Measurements from ENCODE around the gene KLF7. TPM values are rescaled to one million over a fixed set of nuclear protein-coding genes. Genes with fewer than 3 reads are reported as not detected.

Gene KLF7
- total RNA-seq, 1 donor from 2014 or later, result 13.6 TPM

DNA sequence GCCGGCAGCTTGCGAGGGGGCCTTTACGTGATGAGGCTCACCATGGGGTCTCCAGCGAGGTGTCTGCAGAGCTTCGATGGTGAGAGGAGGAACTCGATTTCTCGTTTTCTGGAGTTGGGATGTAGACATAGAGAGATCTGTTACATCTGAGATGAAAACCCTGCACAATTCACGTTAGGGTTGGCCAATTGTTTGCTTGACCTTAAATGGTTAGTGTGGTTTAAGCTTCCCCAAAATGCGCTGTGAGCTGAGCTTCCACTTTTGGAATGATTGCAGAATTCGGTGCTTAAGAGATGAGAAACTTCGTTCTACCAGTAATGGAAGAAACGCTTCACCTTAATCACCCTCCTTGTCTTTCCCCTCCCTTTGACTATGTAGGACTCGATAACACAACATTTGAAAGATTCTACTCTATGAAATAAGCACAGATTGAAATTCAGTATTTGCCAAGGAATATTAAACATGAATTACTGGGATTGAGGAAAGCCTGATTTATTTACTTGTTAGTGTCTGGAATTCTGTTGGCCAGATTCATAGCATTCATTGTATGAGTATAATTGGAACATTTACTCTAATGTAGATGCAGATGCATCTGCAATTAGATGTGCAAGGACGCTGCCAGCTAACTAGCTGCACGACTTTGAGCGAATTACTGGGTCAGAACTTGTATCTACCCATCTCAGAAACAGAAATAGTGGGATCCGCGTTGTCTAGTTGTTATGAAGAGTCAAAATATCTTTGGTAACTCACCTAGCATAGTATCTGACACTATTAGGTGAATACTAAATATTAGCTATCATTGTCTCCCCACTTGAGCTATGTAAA lies 1.6 kb upstream of the KLF7 start:
- Histone ChIP-seq H3K27me3 (ENCODE audit: control insufficient read depth in 3 of 3, insufficient read depth in 3 of 3, low read length in 3 of 3) (peaks cover 0 to 11% (median 0%) of the 10 kb centered on the region in 3 donors), H3K4me3 (ENCODE audit: low read length in 3 of 3) (peak overlapping the region; percentile 74 to 83 (median 79)), H3K9me3 (ENCODE audit: control insufficient read depth in 3 of 3, low read length in 3 of 3) (no peaks in the 10 kb centered on the region), H3K27ac (ENCODE audit: low read depth, low read length) (peak overlapping the region; percentile 99), H3K9ac (ENCODE audit: low read depth in 1 of 3, low read length in 3 of 3) (peak overlapping the region; percentile 75 to 99 (median 95)), H3K36me3 (ENCODE audit: control insufficient read depth in 3 of 3, insufficient read depth in 3 of 3, low read length in 3 of 3) (no peaks in the 10 kb centered on the region), H3K4me1 (ENCODE audit: control insufficient read depth in 3 of 3, insufficient read depth in 3 of 3, low read length in 3 of 3) (peaks cover 11 to 28% (median 16%) of the 10 kb centered on the region in 3 donors)

DNA sequence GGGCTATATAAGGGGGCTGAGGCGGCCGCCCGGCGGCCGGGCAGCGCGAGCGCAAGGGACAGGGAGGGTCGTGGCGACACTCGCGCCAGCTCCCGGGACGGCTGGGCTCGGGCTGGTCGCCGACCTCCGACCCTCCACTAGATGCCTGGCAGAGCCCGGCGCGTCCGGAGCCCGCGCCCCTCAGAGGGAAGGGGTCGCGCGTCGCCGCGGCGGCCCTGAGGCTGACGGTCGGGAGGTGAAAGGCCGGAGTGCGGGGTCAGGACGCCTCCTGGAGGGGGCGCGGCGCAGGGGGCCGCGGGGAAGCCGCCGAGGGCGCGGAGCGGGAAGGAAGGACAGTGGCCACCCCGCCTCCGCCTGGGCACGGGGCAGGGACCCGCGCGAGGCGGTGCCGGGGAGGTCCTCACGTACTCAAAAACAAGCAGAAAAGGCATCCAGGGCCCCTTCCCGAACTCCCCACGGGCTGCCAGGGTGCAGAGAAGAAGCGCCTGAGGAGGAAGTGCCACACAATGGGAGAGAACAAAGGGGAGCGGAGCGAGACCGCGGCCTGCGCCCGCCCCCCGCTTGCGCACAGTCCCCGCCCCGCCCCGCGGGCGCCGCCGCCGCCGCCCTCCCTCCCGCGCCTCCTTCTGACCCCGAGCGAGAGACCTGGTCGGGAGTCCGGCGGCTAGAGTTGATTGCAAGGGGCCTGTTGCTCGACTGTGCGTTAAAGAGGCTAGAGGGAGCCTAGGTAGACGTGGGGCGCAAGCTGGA lies 776 bp upstream of the KLF7 start:
- H3K27ac ChIP-seq (ENCODE audit: low read depth, low read length), result peak overlapping the region; percentile 99
- no peaks in the 10 kb centered on the region for H3K9me3 ChIP-seq (ENCODE audit: control insufficient read depth in 3 of 3, low read length in 3 of 3)
- no peaks in the 10 kb centered on the region for H3K36me3 ChIP-seq (ENCODE audit: control insufficient read depth in 3 of 3, insufficient read depth in 3 of 3, low read length in 3 of 3)
- peak overlapping the region; percentile 74 to 83 (median 79) for H3K4me3 ChIP-seq (ENCODE audit: low read length in 3 of 3)
- H3K9ac ChIP-seq (ENCODE audit: low read depth in 1 of 3, low read length in 3 of 3), result peak overlapping the region; percentile 95 to 99 (median 96)
- H3K4me1 ChIP-seq (ENCODE audit: control insufficient read depth in 3 of 3, insufficient read depth in 3 of 3, low read length in 3 of 3), result peaks cover 18 to 33% (median 20%) of the 10 kb centered on the region in 3 donors
- H3K27me3 ChIP-seq (ENCODE audit: control insufficient read depth in 3 of 3, insufficient read depth in 3 of 3, low read length in 3 of 3), result peaks cover 0 to 11% (median 0%) of the 10 kb centered on the region in 3 donors

DNA sequence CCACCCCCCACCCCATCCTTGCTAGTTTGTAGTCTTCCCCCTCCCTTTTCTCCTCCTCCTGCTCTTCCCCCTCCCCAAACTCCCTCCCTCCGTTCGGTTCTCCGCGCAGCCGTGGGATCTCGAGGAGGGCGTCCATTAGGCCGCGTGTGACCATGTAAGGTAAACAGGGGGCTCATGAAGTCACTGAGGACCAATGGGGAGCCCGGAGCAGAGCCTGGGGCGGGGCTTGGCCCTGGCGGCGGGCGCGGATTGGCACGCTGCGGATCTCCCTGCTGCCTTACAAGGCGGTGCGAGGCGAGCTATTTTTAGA lies 246 bp upstream of the KLF7 start:
- peak overlapping the region; percentile 68 to 86 (median 80) for H3K4me3 ChIP-seq (ENCODE audit: low read length in 3 of 3)
- H3K27ac ChIP-seq (ENCODE audit: low read depth, low read length), result peak overlapping the region; percentile 99
- no peaks in the 10 kb centered on the region for H3K36me3 ChIP-seq (ENCODE audit: control insufficient read depth in 3 of 3, insufficient read depth in 3 of 3, low read length in 3 of 3)
- H3K9me3 ChIP-seq (ENCODE audit: control insufficient read depth in 3 of 3, low read length in 3 of 3), result no peaks in the 10 kb centered on the region
- H3K4me1 ChIP-seq (ENCODE audit: control insufficient read depth in 3 of 3, insufficient read depth in 3 of 3, low read length in 3 of 3), result peaks cover 23 to 37% (median 23%) of the 10 kb centered on the region in 3 donors
- peaks cover 0 to 11% (median 0%) of the 10 kb centered on the region in 3 donors for H3K27me3 ChIP-seq (ENCODE audit: control insufficient read depth in 3 of 3, insufficient read depth in 3 of 3, low read length in 3 of 3)
- peak overlapping the region; percentile 95 to 99 (median 96) for H3K9ac ChIP-seq (ENCODE audit: low read depth in 1 of 3, low read length in 3 of 3)

DNA sequence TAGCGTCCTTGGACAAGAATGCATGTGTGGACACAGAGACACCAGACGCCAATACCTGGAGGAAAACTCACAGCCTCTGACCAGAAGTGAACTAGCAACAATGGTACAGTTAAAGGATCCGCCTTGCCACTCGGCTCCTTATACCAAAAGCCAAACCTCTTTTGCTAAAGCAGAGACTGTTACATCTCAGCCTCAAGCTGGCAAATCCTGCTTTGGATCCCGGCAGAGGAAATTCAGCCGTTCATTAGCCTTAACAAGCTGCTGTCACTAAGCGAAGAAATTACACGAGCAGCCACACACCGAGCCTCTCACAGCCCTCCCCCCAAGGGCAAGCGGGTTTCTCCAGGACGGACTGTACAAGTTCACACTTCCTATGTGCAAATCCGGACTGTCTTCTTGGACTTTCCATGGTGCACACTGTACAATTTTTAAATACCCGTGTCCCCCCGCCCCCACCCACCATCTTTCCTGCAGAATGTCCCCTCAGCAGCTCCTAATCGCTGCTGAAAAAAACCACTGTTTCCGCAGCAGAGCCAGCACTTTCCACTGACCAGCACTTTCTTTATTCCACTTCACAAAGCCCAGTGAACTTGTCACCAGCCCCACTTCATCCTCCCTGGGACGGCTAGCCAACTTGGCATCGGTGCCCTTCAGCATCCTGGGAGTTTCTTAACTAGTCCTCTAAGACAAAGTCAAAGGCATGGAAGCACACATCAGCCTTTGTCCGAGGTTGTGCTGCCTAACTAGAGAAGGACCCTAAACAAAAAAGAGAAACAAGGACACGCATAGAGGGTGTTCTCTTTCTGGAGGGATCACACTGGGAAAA lies 1.5 kb downstream of the KLF7 start:
- peaks cover 26 to 38% (median 30%) of the 10 kb centered on the region in 3 donors for H3K4me1 ChIP-seq (ENCODE audit: control insufficient read depth in 3 of 3, insufficient read depth in 3 of 3, low read length in 3 of 3)
- H3K9ac ChIP-seq (ENCODE audit: low read depth in 1 of 3, low read length in 3 of 3), result peak overlapping the region; percentile 61 to 89 (median 84)
- H3K27me3 ChIP-seq (ENCODE audit: control insufficient read depth in 3 of 3, insufficient read depth in 3 of 3, low read length in 3 of 3), result peaks cover 0 to 11% (median 0%) of the 10 kb centered on the region in 3 donors
- H3K9me3 ChIP-seq (ENCODE audit: control insufficient read depth in 3 of 3, low read length in 3 of 3), result no peaks in the 10 kb centered on the region
- H3K27ac ChIP-seq (ENCODE audit: low read depth, low read length), result peak overlapping the region; percentile 99
- no peaks in the 10 kb centered on the region for H3K36me3 ChIP-seq (ENCODE audit: control insufficient read depth in 3 of 3, insufficient read depth in 3 of 3, low read length in 3 of 3)
- peak overlapping the region; percentile 80 to 89 (median 86) for H3K4me3 ChIP-seq (ENCODE audit: low read length in 3 of 3)

DNA sequence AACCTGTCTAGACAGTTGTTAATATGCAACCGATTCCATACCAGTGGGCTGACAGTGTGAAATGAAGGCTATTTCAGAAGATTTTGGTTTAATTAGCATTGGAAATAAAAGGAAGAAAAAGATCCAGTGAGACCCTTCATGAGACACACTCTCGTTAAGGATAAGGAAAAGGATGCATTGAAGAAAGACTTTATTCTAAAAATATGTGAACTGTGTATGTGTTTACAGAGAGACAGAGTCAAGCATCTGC lies 2.1 kb downstream of the KLF7 start:
- peaks cover 26 to 42% (median 33%) of the 10 kb centered on the region in 3 donors for H3K4me1 ChIP-seq (ENCODE audit: control insufficient read depth in 3 of 3, insufficient read depth in 3 of 3, low read length in 3 of 3)
- H3K9me3 ChIP-seq (ENCODE audit: control insufficient read depth in 3 of 3, low read length in 3 of 3), result no peaks in the 10 kb centered on the region
- H3K27ac ChIP-seq (ENCODE audit: low read depth, low read length), result peak overlapping the region; percentile 99
- no peaks in the 10 kb centered on the region for H3K36me3 ChIP-seq (ENCODE audit: control insufficient read depth in 3 of 3, insufficient read depth in 3 of 3, low read length in 3 of 3)
- peak overlapping the region; percentile 61 to 89 (median 84) for H3K9ac ChIP-seq (ENCODE audit: low read depth in 1 of 3, low read length in 3 of 3)
- H3K4me3 ChIP-seq (ENCODE audit: low read length in 3 of 3), result peak overlapping the region; percentile 80 to 89 (median 86)
- peaks cover 0 to 11% (median 0%) of the 10 kb centered on the region in 3 donors for H3K27me3 ChIP-seq (ENCODE audit: control insufficient read depth in 3 of 3, insufficient read depth in 3 of 3, low read length in 3 of 3)

DNA sequence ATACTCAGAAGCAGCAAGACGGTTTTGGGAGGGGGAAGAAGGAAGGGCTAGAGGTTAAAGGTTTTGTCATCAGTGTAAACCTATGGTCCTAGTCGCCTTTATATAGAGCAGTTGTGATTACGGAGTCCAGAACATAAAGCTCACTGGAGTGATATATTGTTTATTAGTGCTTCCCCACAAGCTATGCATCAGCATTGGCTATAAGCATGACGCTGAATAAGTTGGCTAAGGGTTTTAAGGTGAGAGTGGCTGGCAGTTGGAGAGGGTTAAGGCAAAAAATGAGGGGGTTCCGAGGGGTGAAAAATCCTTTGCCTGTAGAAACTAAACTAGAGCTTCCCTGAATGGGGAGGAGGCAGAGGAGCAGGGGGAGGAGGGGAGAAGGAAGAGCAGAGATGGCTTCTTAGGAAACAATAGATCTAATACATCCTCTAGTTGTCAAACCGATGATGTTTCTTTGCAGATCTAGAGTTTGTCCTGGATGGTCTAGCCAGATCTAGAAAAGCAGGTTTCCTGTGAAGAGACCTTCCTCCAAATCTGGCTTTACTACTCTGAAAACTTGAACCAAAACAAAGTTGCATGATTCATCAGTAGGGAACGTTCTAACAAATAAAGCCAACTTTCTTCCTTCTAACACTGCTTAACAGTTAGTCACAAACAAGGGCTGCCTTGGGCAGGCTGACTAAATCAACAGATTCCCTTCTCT lies 2.5 kb downstream of the KLF7 start:
- H3K27me3 ChIP-seq (ENCODE audit: control insufficient read depth in 3 of 3, insufficient read depth in 3 of 3, low read length in 3 of 3), result peaks cover 0 to 11% (median 0%) of the 10 kb centered on the region in 3 donors
- H3K4me1 ChIP-seq (ENCODE audit: control insufficient read depth in 3 of 3, insufficient read depth in 3 of 3, low read length in 3 of 3), result peaks cover 26 to 42% (median 35%) of the 10 kb centered on the region in 3 donors
- peak overlapping the region; percentile 61 to 89 (median 84) for H3K9ac ChIP-seq (ENCODE audit: low read depth in 1 of 3, low read length in 3 of 3)
- H3K4me3 ChIP-seq (ENCODE audit: low read length in 3 of 3), result peak overlapping the region; percentile 80 to 89 (median 86)
- H3K36me3 ChIP-seq (ENCODE audit: control insufficient read depth in 3 of 3, insufficient read depth in 3 of 3, low read length in 3 of 3), result no peaks in the 10 kb centered on the region
- peak overlapping the region; percentile 99 for H3K27ac ChIP-seq (ENCODE audit: low read depth, low read length)
- H3K9me3 ChIP-seq (ENCODE audit: control insufficient read depth in 3 of 3, low read length in 3 of 3), result no peaks in the 10 kb centered on the region

DNA sequence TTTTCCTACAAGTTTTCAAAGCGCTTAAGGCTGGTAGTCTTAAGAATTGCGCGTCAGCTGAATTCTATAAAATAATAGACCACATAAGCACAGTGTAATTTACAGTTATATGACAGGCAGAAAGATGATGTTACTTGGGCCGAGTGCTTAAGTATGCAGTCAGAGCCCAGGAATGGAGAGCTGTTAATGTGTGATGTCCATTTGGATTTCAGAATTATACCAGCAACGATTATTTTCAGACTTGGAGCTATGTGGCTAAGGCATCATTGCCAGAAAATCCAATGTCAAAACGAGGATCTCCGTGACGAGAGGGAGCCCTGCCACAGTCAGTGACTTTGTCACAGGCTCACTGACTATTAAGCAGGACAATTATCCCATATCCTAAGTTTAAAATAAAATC lies 3.4 kb downstream of the KLF7 start:
- peaks cover 0 to 11% (median 0%) of the 10 kb centered on the region in 3 donors for H3K27me3 ChIP-seq (ENCODE audit: control insufficient read depth in 3 of 3, insufficient read depth in 3 of 3, low read length in 3 of 3)
- no peak overlapping the region for H3K9ac ChIP-seq (ENCODE audit: low read depth in 1 of 3, low read length in 3 of 3)
- no peaks in the 10 kb centered on the region for H3K36me3 ChIP-seq (ENCODE audit: control insufficient read depth in 3 of 3, insufficient read depth in 3 of 3, low read length in 3 of 3)
- H3K9me3 ChIP-seq (ENCODE audit: control insufficient read depth in 3 of 3, low read length in 3 of 3), result no peaks in the 10 kb centered on the region
- peaks cover 26 to 45% (median 34%) of the 10 kb centered on the region in 3 donors for H3K4me1 ChIP-seq (ENCODE audit: control insufficient read depth in 3 of 3, insufficient read depth in 3 of 3, low read length in 3 of 3)
- H3K4me3 ChIP-seq (ENCODE audit: low read length in 3 of 3), result peak overlapping the region in 1 of 3 donors; percentile 89
- peak overlapping the region; percentile 99 for H3K27ac ChIP-seq (ENCODE audit: low read depth, low read length)

DNA sequence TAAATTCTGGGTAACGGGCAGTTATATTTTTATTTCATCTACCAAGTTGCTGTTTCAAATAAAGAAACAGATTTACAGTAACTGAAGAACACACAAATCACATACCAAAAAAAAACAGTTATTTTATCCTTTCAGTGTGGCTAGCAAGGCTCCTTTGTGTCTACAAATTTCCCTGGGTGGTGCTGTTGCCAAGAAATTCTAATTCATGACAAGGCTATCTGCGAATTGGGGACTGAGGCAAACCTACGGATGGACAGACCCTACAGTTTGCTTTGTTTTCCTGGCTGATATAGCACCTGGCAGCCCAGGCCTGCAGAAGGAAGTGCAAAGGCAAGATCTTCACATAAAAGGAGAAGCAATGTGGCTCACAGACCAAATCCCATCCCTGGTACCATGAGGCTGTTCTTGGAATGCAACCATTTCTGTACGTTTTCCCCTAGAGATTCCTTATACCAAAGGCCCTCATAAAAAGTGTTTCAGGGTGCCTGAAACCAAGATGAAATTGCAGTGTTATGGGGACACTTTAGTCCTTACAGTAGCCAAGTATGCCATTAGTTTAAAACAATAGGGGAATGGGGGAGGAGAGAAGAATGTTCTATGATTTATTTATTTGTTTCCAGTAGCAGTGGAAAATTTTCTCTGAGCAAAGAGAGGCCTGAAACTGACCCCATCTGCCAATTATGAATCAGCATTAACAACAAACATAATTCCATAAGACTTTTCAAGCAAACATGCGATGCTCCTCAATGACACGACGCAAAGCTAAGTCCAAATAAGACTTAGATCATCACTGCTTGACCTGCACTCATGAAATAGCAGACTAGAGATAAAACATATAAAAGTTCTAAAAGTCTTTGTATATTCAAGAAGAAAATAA lies 4.3 kb downstream of the KLF7 start:
- Histone ChIP-seq H3K4me1 (ENCODE audit: control insufficient read depth in 3 of 3, insufficient read depth in 3 of 3, low read length in 3 of 3) (peaks cover 28 to 45% (median 40%) of the 10 kb centered on the region in 3 donors), H3K9me3 (ENCODE audit: control insufficient read depth in 3 of 3, low read length in 3 of 3) (no peaks in the 10 kb centered on the region), H3K4me3 (ENCODE audit: low read length in 3 of 3) (peak overlapping the region in 1 of 3 donors; percentile 31), H3K9ac (ENCODE audit: low read depth in 1 of 3, low read length in 3 of 3) (no peak overlapping the region), H3K36me3 (ENCODE audit: control insufficient read depth in 3 of 3, insufficient read depth in 3 of 3, low read length in 3 of 3) (no peaks in the 10 kb centered on the region), H3K27me3 (ENCODE audit: control insufficient read depth in 3 of 3, insufficient read depth in 3 of 3, low read length in 3 of 3) (peaks cover 0 to 11% (median 0%) of the 10 kb centered on the region in 3 donors), H3K27ac (ENCODE audit: low read depth, low read length) (peak overlapping the region; percentile 99)
